Activated gamma-delta T cell treated with anti-CD3 and anti-CD28 coated beads, Interleukin-2, amount 50 U/mL, for 16 hours (primary cell): ENCODE results near the gene DCDC1.
"Not testable (repeated sequence)": the region's sequence is repeated elsewhere in the genome, so short reads cannot be mapped to it uniquely, and the experiment has no call there.

Experiments
- DNase-seq: peaks from one replicate; pipeline ENCODE4 v3.0.0-alpha.2; 2020; ENCODE audit warnings: low read depth

DCDC1 gene

DNA sequence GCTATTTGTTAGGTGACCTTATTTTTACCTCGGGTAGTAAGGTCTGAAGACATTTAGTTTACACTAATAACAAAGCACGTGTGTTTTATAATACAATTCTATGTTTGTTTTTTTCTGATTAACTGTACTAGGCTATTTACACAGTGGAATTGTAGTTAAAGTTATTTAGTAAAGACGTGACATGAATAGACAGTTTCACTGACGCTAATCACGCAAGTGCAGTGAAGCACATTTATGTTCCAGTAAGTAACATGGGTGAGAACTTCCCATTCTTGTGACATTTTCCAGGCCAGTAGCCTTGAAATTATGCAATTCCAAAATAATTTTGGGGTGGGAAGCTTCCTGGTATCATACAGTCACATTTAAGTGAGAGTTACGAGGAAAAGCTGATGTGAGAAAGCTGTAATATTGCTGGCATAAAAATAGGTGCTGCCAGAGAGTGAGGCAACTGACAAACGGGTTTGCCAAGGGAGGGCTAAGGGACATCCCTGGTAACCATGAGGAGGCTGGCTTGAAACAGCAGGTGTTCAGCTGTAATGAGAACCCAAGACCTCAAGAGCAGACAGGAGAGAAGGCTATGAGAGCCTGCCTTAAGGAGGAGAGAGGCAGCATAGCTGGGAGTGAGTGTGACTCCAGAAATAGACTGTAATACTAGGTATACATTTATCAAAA is 378.8 kb downstream of the DCDC1 start:
- DNase-seq: no peak

- DNase-seq: no peak
Observed at GRCh38 chr11:30987819-30988218, 381.7 kb downstream of the DCDC1 start.

- no peak for DNase-seq
Observed at GRCh38 chr11:30985536-30985935, 384.0 kb downstream of the DCDC1 start.

DNA sequence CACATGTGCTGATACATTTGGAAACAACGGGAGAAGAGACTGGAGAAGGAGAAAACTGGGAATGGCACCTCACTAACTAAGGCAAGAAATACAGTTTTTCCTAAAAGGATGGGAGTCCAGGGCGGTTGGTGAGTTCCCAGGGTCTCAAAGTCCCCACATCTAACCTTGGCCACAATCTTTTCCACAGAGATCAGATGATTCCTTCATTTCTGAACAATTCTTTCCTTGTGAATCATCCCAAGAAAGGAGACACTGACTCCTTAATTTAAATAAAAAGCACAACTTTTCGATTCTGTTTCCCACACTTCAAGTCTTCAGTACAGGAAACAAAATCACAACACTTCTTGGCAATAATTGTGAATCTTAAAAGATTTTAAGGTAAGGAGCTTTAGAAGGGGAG is 384.7 kb downstream of the DCDC1 start:
- DNase-seq: no peak

DNA sequence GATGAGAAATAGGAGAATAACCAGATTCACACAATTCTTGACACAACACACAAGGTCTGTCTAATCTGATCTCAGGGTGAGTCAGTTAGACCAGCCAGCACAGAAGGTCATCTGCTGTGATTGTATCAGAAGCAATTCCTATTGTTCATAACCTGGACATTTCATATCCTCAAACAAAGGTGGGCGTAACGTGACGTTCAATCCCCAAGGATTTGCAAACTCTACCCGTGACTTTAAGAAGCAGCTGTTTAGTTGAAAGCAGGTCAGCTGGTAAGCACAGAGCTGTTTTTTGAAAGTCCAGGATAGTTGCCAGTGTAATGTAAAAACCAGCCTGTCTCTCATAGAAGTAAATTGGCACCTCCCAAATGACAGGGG is 385.1 kb downstream of the DCDC1 start:
- no peak for DNase-seq

DNA sequence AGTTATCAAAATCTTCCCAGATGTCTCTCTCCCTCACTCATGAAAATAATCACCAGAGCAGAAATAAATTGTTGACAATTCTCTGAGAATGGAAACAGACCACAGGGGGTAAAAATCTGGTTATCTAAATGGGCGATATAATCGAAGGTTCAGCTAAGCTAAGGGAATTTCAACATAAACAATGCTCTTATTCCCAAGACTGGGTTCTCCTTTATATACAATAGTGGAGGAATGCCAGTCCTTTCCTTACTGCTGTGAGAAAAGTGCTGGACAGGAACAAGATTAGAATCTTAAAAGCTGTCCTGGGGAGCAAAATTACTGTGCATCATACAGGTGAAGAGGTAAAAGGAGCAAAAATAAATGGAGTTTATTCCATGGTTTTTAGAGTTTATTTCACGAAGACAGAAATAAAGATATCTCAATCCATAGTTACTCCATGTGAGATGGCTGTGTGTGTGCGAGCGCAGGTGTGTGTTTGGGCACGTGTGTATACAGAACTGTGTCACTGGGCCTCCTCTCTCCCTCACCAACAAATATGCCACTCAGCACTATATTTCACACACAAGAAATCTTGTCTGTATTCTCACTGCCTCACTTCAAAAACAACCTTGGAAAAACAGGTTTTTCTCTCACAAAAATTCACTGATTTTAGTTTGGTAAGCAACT is 385.6 kb downstream of the DCDC1 start:
- no peak for DNase-seq

DNA sequence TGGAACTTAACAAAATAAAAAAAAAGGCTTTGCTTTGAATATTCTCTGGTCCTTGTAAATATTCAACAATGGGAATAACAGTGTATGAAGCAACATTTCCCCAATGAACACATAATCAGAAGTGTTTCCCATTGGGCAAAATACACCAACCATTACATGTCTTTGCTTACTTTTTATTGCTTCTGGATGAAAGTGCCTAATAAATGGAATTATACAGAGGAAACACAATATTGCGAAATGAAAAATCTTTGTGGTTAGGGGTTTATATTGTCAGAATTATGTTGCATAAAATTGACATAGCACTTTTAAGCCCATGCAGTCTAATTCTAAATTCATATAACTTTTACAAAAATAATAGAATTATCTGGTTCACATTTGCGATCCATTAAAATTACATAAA is 386.4 kb downstream of the DCDC1 start:
- no peak for DNase-seq

DNA sequence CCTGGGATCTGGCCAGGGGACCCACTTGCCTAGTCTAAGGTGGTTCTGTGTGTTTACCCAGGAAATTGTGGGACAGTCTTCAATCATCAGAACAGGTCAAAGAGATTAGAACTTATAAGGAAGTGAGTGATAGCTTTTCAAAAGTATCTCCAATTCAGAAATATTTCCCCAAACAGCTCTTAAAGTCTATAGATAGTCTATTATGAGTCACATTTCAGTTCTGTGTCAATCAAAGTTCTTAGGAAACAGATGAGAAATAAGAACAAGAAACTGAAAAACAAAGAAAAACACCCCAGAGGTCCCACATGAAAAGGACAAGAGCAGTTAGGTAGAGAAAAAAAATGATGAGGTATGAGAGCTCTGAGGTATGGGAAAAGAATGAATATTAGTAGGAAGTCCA is 402.0 kb downstream of the DCDC1 start:
- no peak for DNase-seq

- DNase-seq: no peak
Observed at GRCh38 chr11:30960387-30960992, 409.0 kb downstream of the DCDC1 start.

DNA sequence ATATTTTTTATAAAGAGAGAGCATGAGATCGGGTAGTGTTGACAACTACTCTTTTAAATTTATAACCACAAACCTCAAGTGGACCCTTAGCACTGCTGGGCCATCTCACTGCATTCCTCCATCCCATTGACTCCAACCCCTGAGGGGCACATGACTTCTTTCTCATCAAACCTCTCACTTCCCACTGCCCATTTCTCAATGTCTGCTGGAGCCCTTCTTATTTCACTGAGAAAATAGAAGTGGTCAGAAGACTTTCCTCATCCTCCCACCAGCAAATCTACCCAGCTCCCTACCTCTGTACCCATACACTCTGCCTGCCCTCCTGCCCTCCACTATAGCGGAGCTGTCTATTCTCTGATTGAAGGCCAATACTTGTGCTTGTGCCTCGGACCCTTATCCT is 412.8 kb downstream of the DCDC1 start:
- DNase-seq: no peak

- DNase-seq: no peak
Observed at GRCh38 chr11:30949838-30950237, 419.7 kb downstream of the DCDC1 start.

- not testable (repeated sequence) for DNase-seq
Observed at GRCh38 chr11:30947715-30948114, 421.8 kb downstream of the DCDC1 start.

DNA sequence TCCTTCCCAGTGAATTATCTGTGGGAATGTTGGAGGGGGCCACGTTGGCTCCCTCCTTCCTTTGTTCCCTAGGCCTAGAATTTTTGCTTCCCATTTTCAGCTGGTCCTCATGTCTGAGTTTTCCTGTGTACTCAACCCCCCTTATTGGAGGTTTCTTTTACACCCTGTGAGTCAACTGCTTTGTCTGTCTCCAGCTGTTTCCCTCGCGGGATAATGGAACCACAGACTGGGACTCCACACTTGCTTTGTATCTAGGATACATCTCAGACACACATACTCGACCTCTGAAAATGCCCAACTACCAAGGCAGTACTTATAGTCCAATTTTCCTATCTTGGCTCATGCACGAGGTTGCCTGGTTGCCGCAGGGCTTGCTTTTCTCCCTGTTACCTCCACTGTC is 430.7 kb downstream of the DCDC1 start:
- DNase-seq: no peak

DNA sequence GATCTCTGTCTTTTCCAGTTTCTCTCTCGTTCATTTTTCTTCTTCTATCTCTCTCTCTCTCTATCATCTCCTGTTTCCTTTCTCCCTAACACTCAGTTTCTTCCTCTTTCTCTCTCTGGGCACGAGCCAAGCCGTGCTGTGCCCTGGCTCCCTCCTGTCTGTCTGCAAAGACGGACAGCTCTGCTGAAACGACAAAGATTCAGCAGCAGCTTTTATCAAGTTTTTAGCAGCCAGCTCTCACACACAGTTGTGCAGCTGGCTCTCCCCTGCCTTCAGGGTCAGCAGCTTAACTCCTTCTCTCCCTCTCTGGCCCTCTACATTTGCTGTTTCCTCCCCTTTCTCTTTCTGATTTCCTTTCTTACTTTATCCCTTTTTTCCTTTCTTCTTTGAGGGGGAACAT is 431.4 kb downstream of the DCDC1 start:
- DNase-seq: no peak

- DNase-seq: no peak
Observed at GRCh38 chr11:30936491-30936890, 433.0 kb downstream of the DCDC1 start.

GRCh38 chr11:30935861-30936260 is 433.7 kb downstream of the DCDC1 start:
- DNase-seq: no peak

DNA sequence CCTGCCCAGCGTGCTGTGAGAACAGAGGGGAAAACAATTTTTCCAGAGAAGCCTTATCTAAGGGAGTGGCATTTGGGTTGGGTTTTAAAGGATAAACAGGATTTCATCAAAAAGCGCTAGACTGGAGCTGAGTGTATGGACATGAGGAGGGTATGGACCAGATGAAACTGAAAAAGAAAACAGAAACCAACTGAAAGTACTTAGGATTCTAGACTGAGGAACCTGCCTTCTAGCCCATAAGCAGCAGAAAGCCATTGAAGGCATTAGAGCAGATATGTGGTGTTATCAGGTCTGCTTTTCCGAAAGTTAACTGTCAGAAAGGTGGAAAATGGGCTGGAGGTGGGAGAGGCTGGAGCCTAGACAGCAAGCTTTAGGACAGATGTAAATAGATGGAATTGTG is 443.4 kb downstream of the DCDC1 start:
- no peak for DNase-seq

DNA sequence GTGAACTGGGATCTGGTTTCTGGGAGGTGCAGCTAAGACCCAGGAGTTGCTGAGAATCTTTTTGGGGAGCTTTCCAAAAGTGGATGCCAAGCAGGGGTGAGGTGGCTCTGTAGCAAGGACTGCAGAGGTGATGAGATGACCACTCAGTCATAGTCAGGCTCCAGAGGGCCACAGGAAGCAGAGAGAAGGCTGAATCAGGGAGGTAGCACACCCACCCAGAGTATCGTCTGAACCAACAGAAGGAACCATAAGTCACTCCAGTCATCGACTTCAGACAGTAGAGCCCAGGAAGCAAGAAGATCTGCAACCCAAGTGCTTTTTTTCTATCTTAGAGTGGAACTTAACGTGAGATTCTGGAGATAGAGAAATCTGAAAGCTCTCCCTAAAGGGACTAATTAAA is 447.7 kb downstream of the DCDC1 start:
- no peak for DNase-seq

DNA sequence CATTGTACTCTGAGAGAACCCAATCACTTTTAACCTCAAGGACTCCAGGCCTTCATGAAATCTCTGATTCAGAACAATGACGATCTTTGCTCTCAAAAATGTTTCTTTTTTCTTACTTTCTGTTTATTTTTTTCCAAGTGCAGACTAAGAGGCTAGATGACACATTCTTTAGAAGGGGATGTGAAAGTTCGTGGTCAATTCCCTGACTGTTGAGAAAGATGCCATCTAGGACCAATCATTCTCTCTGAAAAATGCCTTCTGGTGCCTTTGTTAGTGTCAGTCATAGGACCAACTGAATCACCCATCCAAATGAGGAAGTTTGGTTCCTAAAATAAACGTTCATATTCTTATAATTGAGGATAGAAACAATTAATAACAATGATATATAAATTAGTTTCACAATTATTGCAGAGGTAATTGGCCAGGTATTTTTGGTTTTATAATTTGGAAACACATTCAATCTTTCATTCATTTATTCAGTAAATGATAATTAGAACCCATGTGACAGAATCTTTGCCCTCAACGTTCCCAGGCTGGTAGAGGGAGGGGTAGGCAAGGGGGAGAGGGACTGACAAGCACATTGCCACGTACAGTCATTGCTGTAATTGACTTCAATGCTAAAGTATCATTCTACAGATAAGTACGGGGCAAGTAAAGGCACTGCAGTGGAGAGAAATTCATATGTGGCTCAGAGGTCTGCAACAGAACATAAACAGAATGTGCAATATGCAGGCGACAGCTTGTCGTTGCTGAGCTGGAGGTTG is 450.0 kb downstream of the DCDC1 start:
- DNase-seq: no peak

- DNase-seq: no peak
Observed at GRCh38 chr11:30917859-30918478, 451.6 kb downstream of the DCDC1 start.

DNA sequence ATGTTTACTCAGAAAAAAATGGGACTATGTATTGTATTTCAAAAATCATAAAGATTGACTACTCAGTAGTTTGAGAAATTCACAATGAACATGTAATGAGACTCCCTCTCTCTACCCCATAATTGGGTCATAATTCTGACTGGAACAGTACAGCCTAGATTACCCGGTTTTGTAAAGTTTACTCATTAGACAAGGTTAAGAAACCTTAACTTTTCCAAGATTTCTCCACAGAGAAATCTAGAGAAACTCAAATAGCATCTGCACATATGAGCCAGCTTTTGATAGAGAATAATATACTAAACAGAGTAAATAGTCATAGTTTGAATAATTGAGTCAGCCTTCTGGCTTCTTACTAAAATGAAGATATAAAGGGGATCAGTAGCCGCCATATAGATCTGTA is 452.3 kb downstream of the DCDC1 start:
- no peak for DNase-seq

- no peak for DNase-seq
Observed at GRCh38 chr11:30916764-30917163, 452.8 kb downstream of the DCDC1 start.
